PC-3 (cell line): Measurements from ENCODE around the gene DPY19L2. TPM values are rescaled to one million over a fixed set of nuclear protein-coding genes. Genes with fewer than 3 reads are reported as not detected.
"Not testable (repeated sequence)": the region's sequence is repeated elsewhere in the genome, so short reads cannot be mapped to it uniquely, and the experiment has no call there.

Source experiments
- ATAC-seq: fragments of 200-7000 bp; cut with Tn5 transposase; 2 replicates; pipeline ENCODE4 v1.9.1; 2020; ENCODE audit warnings: mild to moderate bottlenecking, moderate library complexity
- BruUV-seq: library from RNA; stranded (reverse); fragments of 400-500 nt; replicated peaks from 2 replicates; lab custom pipeline; 2021; lab: Mats Ljungman, UMichigan
- CTCF ChIA-PET: fragments of 300-600 bp; sonication (Branson Sonifier 250); formaldehyde crosslinking; loops from one replicate; lab custom pipeline; 2022; ENCODE audit warnings: antibody characterized with exemption; lab: Charles Lee
- POLR2A ChIA-PET: fragments of 300-600 bp; sonication (Branson Sonifier 250); formaldehyde crosslinking; loops from one replicate; lab custom pipeline; 2022; ENCODE audit warnings: antibody characterized with exemption; ENCODE audit not compliant: unreplicated experiment; lab: Charles Lee
- DNase-seq: peaks from one replicate; pipeline ENCODE4 v3.0.0-alpha.2; 2015
- H2AFZ ChIP-seq: fragments of 300-600 bp; sonication (generic); 2 replicates; pipeline ENCODE4 v1.6.0; 2016; ENCODE audit warnings: antibody characterized with exemption, low read length
- H3F3A ChIP-seq: fragments of 300-600 bp; sonication (generic); one replicate; pipeline ENCODE4 v1.6.0; 2017; ENCODE audit warnings: antibody characterized with exemption, low read length, control low read depth, mild to moderate bottlenecking; ENCODE audit not compliant: unreplicated experiment
- H3K27ac ChIP-seq: fragments of 300-600 bp; sonication (generic); 2 replicates; pipeline ENCODE4 v1.5.1; 2016; ENCODE audit warnings: mild to moderate bottlenecking, low read length
- H3K27me3 ChIP-seq: fragments of 300-600 bp; sonication (generic); 2 replicates; pipeline ENCODE4 v1.6.1; 2016; ENCODE audit warnings: low read length, mixed read lengths
- H3K36me3 ChIP-seq: fragments of 300-600 bp; sonication (generic); 2 replicates; pipeline ENCODE4 v1.6.1; 2016; ENCODE audit warnings: low read depth, mixed run types, low read length, mixed read lengths
- H3K4me1 ChIP-seq: fragments of 300-600 bp; sonication (generic); 2 replicates; pipeline ENCODE4 v1.5.1; 2016; ENCODE audit warnings: low read length; ENCODE audit not compliant: insufficient read depth
- H3K4me2 ChIP-seq: fragments of 300-600 bp; sonication (generic); 2 replicates; pipeline ENCODE4 v1.6.0; 2016; ENCODE audit warnings: low read length
- H3K4me3 ChIP-seq: fragments of 300-600 bp; sonication (generic); 2 replicates; pipeline ENCODE4 v1.5.1; 2016; ENCODE audit warnings: mild to moderate bottlenecking, low read length, mixed read lengths
- H3K79me2 ChIP-seq: fragments of 300-600 bp; sonication (generic); 2 replicates; pipeline ENCODE4 v1.6.1; 2017; ENCODE audit warnings: low read length, mixed read lengths
- H3K9ac ChIP-seq: fragments of 300-600 bp; sonication (generic); 2 replicates; pipeline ENCODE4 v1.6.0; 2016; ENCODE audit warnings: mild to moderate bottlenecking, low read length
- H3K9me2 ChIP-seq: fragments of 300-600 bp; sonication (generic); replicated peaks from 2 replicates; pipeline ENCODE4 v1.6.1; 2016; ENCODE audit warnings: mixed run types, low read length, mixed read lengths
- H3K9me3 ChIP-seq: fragments of 300-600 bp; sonication (generic); 2 replicates; pipeline ENCODE4 v1.6.1; 2016; ENCODE audit warnings: low read length, mixed read lengths
- H4K20me1 ChIP-seq: fragments of 300-600 bp; sonication (generic); 2 replicates; pipeline ENCODE4 v1.6.1; 2016; ENCODE audit warnings: low read length, mixed read lengths
- EZH2 ChIP-seq: fragments of 300-600 bp; sonication (generic); IDR thresholded peaks from one replicate; pipeline ENCODE4 v1.6.1; 2017; ENCODE audit warnings: antibody characterized with exemption, mild to moderate bottlenecking, low read length; ENCODE audit not compliant: unreplicated experiment
- EZH2phosphoT487 ChIP-seq: fragments of 300-600 bp; sonication (generic); IDR thresholded peaks from 2 replicates; pipeline ENCODE4 v1.6.1; 2018; ENCODE audit warnings: mild to moderate bottlenecking, antibody characterized with exemption, low read length, borderline replicate concordance
- intact Hi-C: fragments of 100-400 bp; cut with micrococcal nuclease; formaldehyde crosslinking; loops from 2 replicates; pipeline ENCODE4 v1.9.0; 2023
- total RNA-seq: library from RNA; depleted of rRNA; stranded (reverse); fragments of >200 nt; gene quantifications from 2 replicates; pipeline ENCODE4 v1.2.3, GENCODE V29; 2014
- TF ChIP-seq, protein P1 (sequence below): fragments of 300-600 bp; sonication (generic); conservative IDR thresholded peaks from 2 replicates; pipeline ENCODE4 v1.5.1; 2017; ENCODE audit warnings: antibody characterized with exemption, low read depth, mild to moderate bottlenecking, low read length

DPY19L2 gene
- total RNA-seq, 1 experiment from 2014 or later: 0.33 TPM

DNA sequence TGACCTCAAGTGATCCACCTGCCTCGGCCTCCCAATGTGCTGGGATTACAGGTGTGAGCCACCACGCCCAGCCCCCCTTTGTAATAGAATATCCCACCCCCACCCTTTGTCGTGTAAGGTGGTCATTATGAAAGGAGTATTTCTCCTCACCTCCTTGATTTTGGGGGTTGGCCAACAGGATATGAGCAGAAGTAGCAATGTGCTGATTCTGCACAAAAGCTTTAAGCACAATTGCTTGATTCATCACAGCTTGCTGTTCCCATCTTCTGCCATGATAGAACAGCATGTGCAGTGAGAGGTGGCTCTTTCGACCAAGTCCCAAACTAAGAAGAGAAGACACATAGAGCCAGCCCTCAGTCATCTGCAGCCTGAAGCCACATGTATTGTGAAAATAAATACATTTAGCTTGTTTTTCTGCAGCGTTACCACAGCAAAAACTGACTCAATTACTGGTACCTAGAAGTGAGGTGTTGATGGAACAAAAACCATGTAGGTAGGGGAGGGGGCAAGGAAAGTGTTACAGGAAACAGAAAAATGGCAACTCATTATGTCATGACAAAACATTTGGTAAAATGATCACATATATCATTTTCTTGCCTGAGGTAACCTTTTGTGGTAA is 122.9 kb downstream of the DPY19L2 start:
- H3K27ac ChIP-seq, H3K9ac ChIP-seq, H3K36me3 ChIP-seq, intact Hi-C loops, H3K4me3 ChIP-seq, H3K79me2 ChIP-seq, H2AFZ ChIP-seq, CTCF ChIA-PET, H4K20me1 ChIP-seq, H3K9me3 ChIP-seq, POLR2A ChIA-PET, ATAC-seq, H3K4me2 ChIP-seq, BruUV-seq, DNase-seq, H3F3A ChIP-seq, H3K9me2 ChIP-seq, H3K4me1 ChIP-seq: not testable (repeated sequence)
- H3K27me3 ChIP-seq: peaks cover 21% of the 10 kb centered on the region

DNA sequence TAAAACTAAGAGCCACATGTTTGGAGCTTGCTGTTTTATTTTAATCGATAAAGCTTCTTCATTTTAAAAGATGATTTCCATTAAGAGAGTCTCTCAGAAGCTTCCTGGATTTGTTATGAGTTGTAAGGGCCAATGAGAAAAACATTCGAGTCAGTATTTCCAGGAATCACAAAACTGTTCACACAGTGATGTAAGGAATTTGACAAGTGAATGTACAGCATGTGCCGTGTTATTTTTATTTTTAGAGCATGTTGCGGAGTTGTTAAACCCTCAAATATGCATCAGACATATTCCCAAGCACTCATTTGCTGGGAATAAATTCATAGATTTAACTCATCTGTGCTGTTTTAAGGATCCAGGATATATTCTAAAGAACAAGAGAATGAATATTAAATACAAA is 129.6 kb downstream of the DPY19L2 start:
- H3K9ac ChIP-seq, H3K4me1 ChIP-seq, POLR2A ChIA-PET, H3K79me2 ChIP-seq, H4K20me1 ChIP-seq, CTCF ChIA-PET, H3F3A ChIP-seq, H3K27ac ChIP-seq, H3K4me2 ChIP-seq, H3K9me3 ChIP-seq, ATAC-seq, intact Hi-C loops, DNase-seq, BruUV-seq, H3K36me3 ChIP-seq, H3K4me3 ChIP-seq, H3K9me2 ChIP-seq, H2AFZ ChIP-seq: not testable (repeated sequence)
- peaks cover 14% of the 10 kb centered on the region for H3K27me3 ChIP-seq

DNA sequence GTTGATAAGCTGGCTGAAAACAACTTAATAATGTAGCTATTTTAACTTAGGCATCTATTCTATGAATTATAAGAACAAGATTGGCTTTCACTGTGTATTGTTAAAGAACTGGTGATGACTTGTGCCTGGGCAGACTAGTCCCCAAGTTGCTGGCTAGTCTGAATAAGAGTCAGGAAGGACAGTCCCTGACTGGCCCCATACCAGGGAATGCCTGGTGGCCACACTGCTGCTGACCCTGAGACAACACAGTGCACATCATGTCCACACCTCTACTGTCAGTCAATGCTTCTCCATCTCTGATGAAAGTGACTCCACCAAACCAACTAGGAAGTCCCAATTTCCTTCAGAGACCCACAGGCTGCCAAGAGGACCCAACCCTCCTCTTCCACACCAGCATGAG is 130.5 kb downstream of the DPY19L2 start:
- H3K9me2 ChIP-seq, H3K36me3 ChIP-seq, H3K4me3 ChIP-seq, H4K20me1 ChIP-seq, H2AFZ ChIP-seq, H3K27ac ChIP-seq, H3K9me3 ChIP-seq, POLR2A ChIA-PET, DNase-seq, intact Hi-C loops, H3F3A ChIP-seq, BruUV-seq, H3K4me2 ChIP-seq, H3K9ac ChIP-seq, H3K79me2 ChIP-seq, ATAC-seq, H3K4me1 ChIP-seq: not testable (repeated sequence)
- H3K27me3 ChIP-seq: peaks cover 14% of the 10 kb centered on the region
- CTCF ChIA-PET: interaction anchor here (0.6 kb wide), 1 partner anchor 89 kb away, joined by 3 read pairs; no protein-coding TSS in a partner anchor

DNA sequence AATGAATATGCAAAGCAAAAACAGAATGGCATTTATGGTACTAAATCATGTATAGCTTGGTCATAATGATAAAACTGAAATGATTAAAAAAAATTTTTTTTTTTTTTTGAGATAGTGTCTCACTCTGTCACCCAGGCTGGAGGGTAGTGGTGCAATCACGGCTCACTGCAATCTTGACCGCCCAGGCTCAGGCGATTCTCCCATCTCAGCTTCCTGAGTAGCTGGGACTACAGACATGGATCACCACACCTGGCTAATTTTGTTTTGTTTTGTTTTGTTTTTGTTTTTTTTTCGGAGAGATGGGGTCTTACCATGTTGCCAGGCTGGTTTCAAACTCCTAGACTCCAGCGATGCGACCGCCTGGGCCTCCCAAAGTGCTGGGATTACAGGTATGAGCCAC is 138.7 kb downstream of the DPY19L2 start:
- H3K4me3 ChIP-seq, CTCF ChIA-PET, ATAC-seq, H4K20me1 ChIP-seq, H3K4me2 ChIP-seq, H3K36me3 ChIP-seq, H3K9ac ChIP-seq, DNase-seq, H3K27ac ChIP-seq, H3K27me3 ChIP-seq, H3K4me1 ChIP-seq, intact Hi-C loops, H3K79me2 ChIP-seq, H3F3A ChIP-seq, H3K9me3 ChIP-seq, H3K9me2 ChIP-seq, POLR2A ChIA-PET, H2AFZ ChIP-seq, BruUV-seq: not testable (repeated sequence)

DNA sequence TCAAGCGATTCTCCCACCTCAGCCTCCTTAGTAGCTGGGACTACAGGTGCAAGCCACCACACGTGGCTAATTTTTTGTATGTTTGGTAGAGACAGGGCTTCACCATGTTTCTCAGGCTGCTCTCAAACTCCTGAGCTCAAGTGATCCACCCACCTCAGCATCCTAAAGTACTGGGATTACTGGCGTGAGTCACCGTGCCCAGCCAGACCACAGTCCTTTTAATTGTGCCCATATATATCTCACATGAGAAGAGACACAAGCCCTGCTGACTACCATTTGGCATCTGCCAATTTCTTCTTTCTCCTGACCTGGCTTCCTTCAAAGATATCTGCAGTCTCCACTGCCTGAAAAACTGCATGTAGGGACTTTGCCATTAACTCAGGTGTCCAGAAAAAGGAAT is 142.5 kb downstream of the DPY19L2 start:
- no peak for DNase-seq
- intact Hi-C loops: no loop called here
- no peaks in the 10 kb centered on the region for H3K9me3 ChIP-seq
- H4K20me1 ChIP-seq: no peaks in the 10 kb centered on the region
- no peak overlapping the region for H3K4me2 ChIP-seq
- no peak for TF ChIP-seq EZH2
- TF ChIP-seq, protein P1, sequence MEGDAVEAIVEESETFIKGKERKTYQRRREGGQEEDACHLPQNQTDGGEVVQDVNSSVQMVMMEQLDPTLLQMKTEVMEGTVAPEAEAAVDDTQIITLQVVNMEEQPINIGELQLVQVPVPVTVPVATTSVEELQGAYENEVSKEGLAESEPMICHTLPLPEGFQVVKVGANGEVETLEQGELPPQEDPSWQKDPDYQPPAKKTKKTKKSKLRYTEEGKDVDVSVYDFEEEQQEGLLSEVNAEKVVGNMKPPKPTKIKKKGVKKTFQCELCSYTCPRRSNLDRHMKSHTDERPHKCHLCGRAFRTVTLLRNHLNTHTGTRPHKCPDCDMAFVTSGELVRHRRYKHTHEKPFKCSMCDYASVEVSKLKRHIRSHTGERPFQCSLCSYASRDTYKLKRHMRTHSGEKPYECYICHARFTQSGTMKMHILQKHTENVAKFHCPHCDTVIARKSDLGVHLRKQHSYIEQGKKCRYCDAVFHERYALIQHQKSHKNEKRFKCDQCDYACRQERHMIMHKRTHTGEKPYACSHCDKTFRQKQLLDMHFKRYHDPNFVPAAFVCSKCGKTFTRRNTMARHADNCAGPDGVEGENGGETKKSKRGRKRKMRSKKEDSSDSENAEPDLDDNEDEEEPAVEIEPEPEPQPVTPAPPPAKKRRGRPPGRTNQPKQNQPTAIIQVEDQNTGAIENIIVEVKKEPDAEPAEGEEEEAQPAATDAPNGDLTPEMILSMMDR: no peak
- TF ChIP-seq EZH2phosphoT487: no peak
- BruUV-seq: no TSS peak
- H3K36me3 ChIP-seq: no peaks in the 10 kb centered on the region
- no peaks in the 10 kb centered on the region for H3F3A ChIP-seq
- H3K9me2 ChIP-seq: no peaks in the 10 kb centered on the region
- POLR2A ChIA-PET: no interaction called here
- peaks cover 5% of the 10 kb centered on the region; the same call in 1 of the 2 replicates for H3K27me3 ChIP-seq
- H3K9ac ChIP-seq: no peak overlapping the region
- CTCF ChIA-PET: no interaction called here
- no peaks in the 10 kb centered on the region for H3K79me2 ChIP-seq
- H3K27ac ChIP-seq: no peak overlapping the region
- no peak overlapping the region for H3K4me3 ChIP-seq
- no peaks in the 10 kb centered on the region for H3K4me1 ChIP-seq
- ATAC-seq: no peak
- no peak overlapping the region for H2AFZ ChIP-seq
